BE2C (cell line): ENCODE data around the gene TARS1.

Experiments used
- DNase-seq: peaks from one replicate; pipeline ENCODE4 v3.0.0-alpha.2; 2020
- H3K27me3 ChIP-seq: fragments of 250-450 bp; sonication (Bioruptor Pico); 2 replicates; pipeline ENCODE4 v1.5.1; 2020; ENCODE audit warnings: mild to moderate bottlenecking
- H3K36me3 ChIP-seq: fragments of 250-450 bp; sonication (Bioruptor Pico); 2 replicates; pipeline ENCODE4 v1.5.1; 2020; ENCODE audit warnings: mild to moderate bottlenecking
- H3K4me1 ChIP-seq: fragments of 250-450 bp; sonication (Bioruptor Pico); 2 replicates; pipeline ENCODE4 v1.5.1; 2020
- H3K4me3 ChIP-seq: 2 replicates; pipeline ENCODE4 v1.5.1; 2011; ENCODE audit warnings: low read depth, low read length
- H3K9me3 ChIP-seq: fragments of 250-450 bp; sonication (Bioruptor Pico); 2 replicates; pipeline ENCODE4 v1.5.1; 2020
- TF ChIP-seq, protein P1 (sequence below): IDR thresholded peaks from 2 replicates; pipeline ENCODE4 v1.5.1; 2012; ENCODE audit warnings: mild to moderate bottlenecking, low read depth, low read length

Gene TARS1

DNA sequence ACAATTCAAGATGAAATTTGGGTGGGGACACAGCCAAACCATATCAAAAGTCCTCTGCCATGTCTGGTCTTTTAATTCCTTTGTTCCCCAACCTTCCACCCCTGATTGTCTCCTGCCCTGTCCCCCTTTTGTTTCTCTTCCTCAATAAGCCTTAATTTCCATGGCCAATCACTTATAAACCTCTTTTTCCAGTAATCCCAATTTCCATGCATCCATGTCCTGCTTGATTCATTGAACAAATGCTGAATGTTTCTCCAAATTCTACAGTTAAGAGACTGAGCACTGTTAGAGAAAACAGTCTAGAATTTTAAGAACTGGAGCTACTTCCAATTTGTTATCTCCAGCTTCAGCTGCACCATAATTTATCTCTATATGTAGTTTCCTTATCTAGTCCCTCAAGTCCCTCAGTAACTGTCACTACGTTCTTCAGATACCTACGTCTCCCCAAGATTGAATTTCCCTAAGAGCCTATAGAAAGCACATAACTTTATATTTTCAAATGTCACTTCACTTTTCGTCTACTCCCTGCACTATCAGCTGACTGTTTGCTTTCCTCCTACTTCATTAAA, 34.2 kb downstream of the TARS1 start:
- TF ChIP-seq, protein P1, sequence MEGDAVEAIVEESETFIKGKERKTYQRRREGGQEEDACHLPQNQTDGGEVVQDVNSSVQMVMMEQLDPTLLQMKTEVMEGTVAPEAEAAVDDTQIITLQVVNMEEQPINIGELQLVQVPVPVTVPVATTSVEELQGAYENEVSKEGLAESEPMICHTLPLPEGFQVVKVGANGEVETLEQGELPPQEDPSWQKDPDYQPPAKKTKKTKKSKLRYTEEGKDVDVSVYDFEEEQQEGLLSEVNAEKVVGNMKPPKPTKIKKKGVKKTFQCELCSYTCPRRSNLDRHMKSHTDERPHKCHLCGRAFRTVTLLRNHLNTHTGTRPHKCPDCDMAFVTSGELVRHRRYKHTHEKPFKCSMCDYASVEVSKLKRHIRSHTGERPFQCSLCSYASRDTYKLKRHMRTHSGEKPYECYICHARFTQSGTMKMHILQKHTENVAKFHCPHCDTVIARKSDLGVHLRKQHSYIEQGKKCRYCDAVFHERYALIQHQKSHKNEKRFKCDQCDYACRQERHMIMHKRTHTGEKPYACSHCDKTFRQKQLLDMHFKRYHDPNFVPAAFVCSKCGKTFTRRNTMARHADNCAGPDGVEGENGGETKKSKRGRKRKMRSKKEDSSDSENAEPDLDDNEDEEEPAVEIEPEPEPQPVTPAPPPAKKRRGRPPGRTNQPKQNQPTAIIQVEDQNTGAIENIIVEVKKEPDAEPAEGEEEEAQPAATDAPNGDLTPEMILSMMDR, result no peak
- H3K27me3 ChIP-seq, result no peaks in the 10 kb centered on the region
- H3K4me1 ChIP-seq, result no peaks in the 10 kb centered on the region
- H3K4me3 ChIP-seq, result no peak overlapping the region
- no peaks in the 10 kb centered on the region for H3K9me3 ChIP-seq
- no peak for DNase-seq
- peaks cover 62% of the 10 kb centered on the region for H3K36me3 ChIP-seq

DNA sequence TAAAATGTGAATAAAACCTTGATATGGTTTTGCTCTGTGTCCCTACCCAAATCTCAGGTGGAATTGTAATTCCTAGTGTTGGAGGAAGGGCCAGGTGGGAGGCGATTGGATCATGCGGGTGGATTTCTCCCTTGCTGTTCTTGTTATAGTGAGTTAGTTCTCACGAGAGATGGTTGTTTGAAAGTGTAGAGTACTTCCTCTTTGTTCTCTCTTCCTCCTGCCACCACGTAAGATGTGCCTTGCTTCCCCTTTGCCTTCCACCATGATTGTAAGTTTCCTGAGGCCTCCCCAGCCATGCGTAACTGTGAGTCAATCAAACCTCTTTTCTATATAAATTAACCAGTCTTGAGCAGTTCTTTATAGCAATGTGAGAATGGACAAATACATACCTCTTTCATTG, 34.9 kb downstream of the TARS1 start:
- H3K27me3 ChIP-seq, result no peaks in the 10 kb centered on the region
- H3K36me3 ChIP-seq, result peaks cover 55% of the 10 kb centered on the region
- TF ChIP-seq, protein P1, result no peak
- H3K4me1 ChIP-seq, result no peaks in the 10 kb centered on the region
- no peak overlapping the region for H3K4me3 ChIP-seq
- H3K9me3 ChIP-seq, result no peaks in the 10 kb centered on the region
- no peak for DNase-seq

DNA sequence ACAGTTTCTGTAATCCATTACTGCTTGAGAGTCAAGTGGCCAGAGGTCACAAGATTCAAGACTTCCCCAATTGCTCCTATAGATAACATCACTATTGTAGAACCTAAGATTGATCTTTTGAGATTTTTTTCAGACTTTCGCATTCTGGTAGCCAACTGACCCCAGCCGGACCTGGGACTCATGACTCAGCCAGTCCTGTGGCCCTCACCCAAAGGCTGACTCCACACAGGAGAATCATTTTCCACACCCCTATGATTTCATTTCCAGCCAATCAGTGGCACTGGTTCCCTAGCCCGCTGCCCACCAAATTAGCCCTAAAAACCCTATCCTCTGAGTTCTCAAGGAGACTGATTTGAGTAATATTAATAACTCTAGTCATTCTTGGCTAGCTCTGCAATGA, 36.2 kb downstream of the TARS1 start:
- Histone ChIP-seq H3K4me3 (no peak overlapping the region), H3K36me3 (peaks cover 42% of the 10 kb centered on the region), H3K4me1 (no peaks in the 10 kb centered on the region), H3K27me3 (no peaks in the 10 kb centered on the region), H3K9me3 (no peaks in the 10 kb centered on the region)
- DNase-seq, result no peak
- TF ChIP-seq, protein P1, result no peak

DNA sequence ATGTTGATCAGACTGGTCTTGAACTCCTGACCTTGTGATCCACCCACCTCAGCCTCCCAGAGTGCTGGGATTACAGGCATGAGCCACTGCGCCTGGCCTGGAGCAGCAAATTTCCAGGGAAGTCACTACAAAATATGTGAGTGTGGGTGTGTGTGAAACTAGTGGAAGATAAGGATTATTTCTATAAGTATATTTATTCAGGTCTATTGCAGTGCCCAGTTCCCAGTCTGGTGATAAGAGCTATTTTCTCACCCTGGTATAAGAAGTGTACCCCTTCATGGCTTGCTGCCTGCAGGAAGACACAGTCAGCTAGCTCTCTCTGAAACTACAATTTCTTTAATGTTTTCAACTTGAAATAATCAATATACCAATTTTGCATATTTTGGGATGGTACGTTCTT, 37.1 kb downstream of the TARS1 start:
- H3K9me3 ChIP-seq, result no peaks in the 10 kb centered on the region
- H3K4me3 ChIP-seq, result no peak overlapping the region
- H3K36me3 ChIP-seq, result peaks cover 36% of the 10 kb centered on the region
- no peaks in the 10 kb centered on the region for H3K27me3 ChIP-seq
- no peaks in the 10 kb centered on the region for H3K4me1 ChIP-seq
- DNase-seq, result no peak
- TF ChIP-seq, protein P1, result no peak

DNA sequence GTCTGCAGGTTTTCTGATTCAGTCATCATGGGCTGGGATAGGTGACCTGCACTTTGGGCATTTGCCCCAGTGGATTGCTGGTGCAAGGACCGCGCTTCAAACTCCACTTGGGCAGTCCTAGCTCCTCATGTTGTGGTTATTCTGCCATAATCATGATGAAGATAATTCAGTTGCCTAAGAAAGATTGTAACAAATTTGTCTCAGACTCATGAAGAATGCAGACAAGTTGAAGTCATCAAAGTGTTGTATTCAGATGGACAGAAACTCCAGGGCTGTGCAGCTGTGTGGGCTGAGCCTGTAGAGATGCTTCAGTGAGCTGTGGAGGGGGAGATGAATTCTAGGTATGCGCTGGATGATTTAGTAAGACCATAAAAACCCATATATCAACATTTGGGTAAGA, 38.5 kb downstream of the TARS1 start:
- Histone ChIP-seq H3K4me3 (no peak overlapping the region), H3K27me3 (no peaks in the 10 kb centered on the region), H3K36me3 (peaks cover 22% of the 10 kb centered on the region), H3K4me1 (no peaks in the 10 kb centered on the region), H3K9me3 (no peaks in the 10 kb centered on the region)
- TF ChIP-seq, protein P1, result no peak
- no peak for DNase-seq

DNA sequence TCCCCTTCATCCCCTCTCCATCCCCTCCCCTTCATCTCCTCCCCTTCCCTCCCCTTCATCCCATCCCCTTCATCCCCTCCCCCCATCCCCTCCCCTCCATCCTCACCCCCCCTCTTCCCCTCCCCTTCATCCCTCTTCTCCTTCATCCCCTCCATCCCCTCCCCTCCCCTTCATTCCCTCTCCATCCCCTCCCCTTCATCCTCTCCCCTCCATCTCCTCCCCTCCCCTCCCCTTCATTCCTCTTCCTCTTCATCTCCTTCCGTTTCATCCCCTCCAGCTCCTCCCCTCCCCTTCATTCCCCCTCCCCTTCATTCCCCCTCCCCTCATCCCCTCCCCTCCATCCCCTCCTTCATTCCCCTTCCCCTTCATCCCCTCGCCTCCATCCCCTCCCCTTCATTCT, 40.1 kb downstream of the TARS1 start:
- H3K27me3 ChIP-seq, result no peaks in the 10 kb centered on the region
- TF ChIP-seq, protein P1, result no peak
- no peaks in the 10 kb centered on the region for H3K9me3 ChIP-seq
- H3K36me3 ChIP-seq, result peaks cover 11% of the 10 kb centered on the region
- H3K4me1 ChIP-seq, result no peaks in the 10 kb centered on the region
- H3K4me3 ChIP-seq, result no peak overlapping the region
- no peak for DNase-seq
